COLO829 (cell line): ENCODE data around the gene RALA.
"Not testable (repeated sequence)": the region's sequence is repeated elsewhere in the genome, so short reads cannot be mapped to it uniquely, and the experiment has no call there.

ENCODE experiments used
- DNase-seq: peaks from one replicate; pipeline ENCODE4 v3.0.0; 2012; ENCODE audit warnings: low spot score

Gene RALA

DNA sequence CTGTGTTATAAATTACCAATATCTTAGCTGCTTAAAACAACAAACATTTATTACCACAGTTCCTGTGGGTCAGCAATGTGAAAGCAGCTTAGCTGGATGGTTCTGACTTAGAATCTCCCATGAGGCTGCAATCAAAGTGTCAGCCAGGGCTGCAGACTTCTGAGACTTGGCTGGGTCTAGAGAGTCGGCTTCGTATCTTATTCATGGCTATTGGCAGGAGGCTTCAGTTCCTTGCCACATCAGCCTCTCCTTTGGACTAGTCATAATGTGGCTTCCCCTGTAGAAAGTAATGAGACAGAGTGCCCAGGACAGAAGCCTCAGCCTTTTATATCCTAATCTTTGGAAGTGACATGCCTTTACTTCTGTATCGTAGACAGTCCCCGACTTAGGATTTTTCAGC is 27.3 kb downstream of the RALA start:
- DNase-seq, result no peak

DNA sequence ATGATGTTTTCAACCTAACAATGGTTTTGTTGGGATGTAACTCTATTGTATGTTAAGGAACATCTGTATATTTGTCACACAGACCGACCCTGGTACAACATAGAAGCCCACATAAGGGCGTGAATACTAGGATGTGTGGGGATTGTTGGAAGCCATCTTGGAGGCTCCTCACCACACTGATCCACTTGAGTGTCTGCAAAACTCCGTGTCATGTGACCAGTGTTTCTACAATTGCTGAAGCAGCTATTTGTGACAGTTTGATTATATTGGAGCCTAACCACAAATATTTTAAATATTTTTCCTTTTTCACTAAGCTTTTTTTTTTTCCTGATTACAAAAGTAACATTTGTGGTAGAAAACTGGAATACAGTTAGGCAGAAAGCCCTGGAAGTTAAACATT is 27.9 kb downstream of the RALA start:
- DNase-seq, result no peak

DNA sequence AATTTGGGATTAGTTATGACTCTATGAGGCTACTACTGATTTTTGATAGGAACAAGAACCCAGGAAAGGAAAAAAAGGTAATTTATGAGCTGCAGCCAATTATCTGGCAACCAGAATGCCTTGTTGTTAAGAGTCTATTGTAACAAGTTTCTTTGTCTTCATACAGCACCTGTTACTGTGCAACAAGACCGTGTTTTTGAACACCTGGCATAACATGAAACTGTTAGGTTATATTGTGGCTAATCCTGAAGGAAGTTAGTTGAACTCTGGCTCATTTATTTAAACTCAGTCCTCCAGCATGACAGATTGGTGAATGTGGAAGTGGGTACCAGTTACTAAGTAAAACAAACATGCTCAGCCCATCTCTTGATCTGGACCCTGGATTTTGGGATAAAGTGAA is 33.0 kb downstream of the RALA start:
- no peak for DNase-seq

DNA sequence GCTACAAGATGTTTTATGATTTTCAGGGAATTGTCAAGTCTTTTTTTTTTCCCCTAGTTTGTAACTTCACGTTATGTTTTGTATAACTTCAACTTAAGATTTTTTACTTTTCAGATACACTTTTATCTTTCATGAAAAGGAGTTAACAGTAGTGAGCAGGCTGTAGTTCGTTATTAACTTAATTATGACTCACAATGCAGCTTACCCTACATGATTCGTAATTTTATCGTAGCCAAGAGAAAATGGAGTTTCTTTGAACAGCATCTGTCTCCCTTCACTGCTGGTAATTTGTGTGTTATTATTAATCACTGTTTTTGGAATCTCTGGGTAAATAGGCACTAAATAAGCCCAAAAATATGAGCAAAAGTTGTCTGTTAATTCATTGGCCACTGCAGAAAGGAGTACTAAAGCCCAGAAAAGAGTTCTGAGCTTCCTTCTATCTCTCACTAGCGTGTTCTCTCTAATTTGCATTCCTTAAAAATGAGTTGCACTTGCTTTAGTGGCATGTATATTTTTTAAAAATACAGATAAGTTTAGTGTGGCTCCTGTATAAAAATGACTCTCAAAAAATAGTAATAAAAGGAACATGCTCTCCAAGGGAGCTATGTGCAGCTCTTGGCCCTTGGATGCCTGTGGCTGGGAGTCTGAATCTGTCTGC is 36.1 kb downstream of the RALA start:
- DNase-seq, result no peak

DNA sequence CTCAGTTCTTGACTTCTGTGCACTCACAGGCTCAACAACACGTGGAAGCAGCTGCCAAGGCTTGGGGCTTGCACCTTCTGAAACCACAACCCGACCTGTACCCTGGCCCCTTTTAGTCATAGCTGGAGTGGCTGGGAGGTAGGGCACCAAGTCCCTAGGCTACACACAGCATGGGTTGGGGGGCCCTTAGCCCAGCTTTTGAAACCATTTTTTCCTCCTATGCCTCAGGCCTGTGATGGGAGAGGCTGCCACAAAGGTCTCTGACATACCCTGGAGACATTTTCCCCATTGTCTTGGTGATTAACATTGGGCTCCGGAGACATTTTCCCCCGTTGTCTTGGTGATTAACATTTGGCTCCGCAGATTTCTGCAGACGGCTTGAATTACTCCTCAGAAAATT is 38.6 kb downstream of the RALA start:
- DNase-seq, result no peak

DNA sequence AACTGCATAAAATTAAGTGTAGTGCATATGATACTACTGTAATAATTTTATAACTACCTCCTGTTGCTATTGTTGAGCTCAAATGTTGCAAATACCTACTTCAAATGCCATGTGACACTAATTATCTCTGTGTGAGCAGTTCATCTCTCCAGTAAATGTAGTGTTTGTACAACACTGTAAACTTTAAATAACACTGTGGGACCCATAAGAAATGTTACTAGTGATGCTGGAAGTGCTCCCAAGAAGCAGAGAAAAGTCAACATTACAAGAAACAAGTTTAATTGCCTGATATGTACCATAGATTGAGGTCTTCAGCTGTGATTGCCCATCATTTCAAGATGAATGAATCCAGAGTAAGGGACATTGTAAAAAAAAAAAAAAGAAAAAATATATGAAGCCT is 39.9 kb downstream of the RALA start:
- DNase-seq, result no peak

DNA sequence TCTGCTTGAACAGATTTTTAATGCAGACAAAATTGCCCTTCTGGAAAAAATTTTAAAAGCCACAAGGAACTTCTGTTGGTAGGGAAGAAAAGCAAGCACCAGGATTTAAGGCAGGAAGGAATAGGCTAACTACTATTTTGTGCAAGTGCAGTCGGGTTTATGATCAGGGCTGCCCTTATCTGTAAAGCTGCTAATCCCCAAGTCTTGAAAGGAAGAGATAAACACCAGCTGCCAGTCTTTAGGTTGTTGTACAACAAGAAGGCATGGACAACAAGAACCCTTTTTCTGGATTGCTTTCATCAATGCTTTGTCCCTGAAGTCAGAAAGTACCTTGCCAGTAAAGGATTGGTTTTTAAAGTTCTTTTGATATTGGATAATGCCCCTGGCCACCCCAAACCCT is 40.7 kb downstream of the RALA start:
- DNase-seq, result no peak

DNA sequence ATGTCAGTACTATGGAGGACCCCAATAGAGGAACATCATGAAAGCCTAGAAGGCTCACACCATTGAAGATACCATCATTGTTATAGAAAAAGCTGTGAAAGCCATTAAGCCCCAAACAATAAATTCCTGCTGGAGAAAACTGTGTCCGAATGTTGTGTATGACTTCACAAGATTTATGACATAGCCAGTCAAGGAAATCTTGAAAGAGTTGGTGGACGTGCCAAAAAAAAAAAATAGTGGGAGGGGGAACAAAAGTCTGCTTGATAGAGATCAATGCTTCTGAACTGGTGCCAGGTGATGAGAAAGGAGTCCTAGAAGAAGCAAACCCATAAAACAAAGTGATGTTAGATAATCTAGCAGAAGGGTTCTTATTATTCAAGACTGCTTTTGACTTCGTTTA is 41.2 kb downstream of the RALA start:
- DNase-seq, result no peak

DNA sequence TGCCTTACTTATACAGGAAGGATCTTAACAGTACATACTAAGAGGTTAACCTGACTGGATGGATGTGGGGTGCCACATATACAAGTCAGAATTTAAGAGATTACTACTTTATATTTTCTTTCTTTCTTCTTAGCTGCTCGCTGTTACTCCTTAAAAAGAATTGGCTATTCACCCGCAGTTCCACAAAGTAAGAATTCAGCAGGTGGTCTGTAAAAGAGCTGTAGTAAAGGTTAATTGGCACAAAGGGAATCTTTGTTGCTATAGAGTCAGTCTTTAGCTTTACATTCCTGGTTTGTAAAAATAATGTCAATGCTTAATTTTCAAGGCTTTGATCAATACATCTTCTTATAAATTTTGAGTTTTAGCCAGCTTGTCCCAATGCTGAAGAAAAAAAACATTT is 43.2 kb downstream of the RALA start:
- no peak for DNase-seq

DNA sequence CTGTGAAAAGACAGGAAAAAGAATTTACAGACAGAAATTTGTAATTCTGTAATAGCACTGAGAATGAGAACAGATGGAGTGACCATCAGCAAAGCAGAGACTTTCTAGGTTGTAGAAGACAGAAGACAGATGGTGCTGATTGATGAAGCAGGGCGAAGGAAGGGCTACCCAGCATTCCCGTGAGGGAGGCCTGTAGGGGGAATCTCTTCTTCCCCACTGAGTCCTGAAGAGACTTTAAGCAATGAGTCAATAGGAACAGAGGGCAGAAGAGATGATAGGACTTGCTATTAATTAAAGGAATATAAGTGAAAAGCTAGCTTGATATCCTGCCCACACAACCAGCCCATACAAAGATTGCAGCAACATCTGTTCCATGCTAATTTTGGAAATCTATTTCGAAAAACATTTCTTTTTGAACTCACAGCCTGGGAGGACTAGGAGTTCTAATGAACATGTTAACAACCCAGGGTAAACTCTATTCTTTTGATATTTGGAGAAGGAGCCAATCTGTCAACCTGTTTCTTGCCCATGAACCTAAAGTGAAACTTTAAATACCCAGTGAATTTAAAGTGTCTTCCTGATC is 44.1 kb downstream of the RALA start:
- no peak for DNase-seq

DNA sequence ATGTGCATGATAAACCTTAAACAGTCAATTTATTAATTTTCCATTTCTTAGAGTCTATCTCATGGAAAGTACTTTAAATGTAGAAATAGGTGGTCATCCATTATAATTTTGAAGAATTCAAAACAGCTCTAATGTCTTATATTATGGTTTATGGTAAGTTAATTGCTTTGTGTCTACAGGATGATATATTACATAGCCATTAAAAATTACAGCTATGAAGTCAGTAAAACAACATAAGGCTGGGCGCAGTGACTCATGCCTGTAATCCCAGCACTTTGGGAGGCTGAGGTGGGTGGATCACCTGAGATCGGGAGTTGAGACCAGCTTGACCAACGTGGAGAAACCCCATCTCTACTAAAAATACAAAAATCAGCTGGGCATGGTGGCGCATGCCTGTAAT is 44.9 kb downstream of the RALA start:
- DNase-seq, result not testable (repeated sequence)

DNA sequence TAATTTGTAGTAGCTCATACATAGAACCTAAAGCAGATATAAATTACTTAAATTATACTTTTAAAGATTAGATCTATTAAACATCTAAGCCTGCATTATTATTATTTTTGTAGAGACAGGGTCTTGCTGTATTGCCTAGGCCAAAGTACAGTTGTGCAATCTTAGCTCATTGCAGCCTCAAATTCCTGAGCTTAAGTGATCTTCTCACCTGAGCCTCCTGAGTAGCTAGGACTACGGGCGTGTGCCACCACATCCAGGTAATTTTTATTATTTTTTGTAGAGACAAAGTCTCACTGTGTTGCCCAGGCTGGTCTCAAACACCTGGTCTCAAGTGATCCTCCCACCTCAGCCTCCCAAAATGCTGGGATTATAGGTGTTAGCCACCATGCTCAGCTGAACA is 46.7 kb downstream of the RALA start:
- no peak for DNase-seq

DNA sequence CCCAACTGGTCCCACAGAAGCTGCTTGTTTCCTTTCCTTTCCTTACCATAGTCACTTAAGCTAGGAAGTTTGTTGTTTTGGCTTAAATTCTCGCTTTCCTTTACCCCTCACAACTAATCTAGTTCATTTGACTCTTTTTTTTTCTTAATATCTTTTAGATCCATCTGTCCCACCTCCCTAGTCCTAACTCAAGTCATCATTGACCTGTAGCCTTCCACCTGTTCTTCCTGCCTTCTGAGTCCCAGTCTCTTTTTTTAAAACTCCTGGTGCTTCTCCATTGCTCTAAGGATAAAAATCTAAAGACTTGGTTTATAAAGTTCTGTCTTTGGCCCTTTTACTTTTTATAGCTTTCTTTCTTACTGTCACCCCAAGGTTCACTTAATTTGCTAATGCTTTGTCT is 47.6 kb downstream of the RALA start:
- no peak for DNase-seq

DNA sequence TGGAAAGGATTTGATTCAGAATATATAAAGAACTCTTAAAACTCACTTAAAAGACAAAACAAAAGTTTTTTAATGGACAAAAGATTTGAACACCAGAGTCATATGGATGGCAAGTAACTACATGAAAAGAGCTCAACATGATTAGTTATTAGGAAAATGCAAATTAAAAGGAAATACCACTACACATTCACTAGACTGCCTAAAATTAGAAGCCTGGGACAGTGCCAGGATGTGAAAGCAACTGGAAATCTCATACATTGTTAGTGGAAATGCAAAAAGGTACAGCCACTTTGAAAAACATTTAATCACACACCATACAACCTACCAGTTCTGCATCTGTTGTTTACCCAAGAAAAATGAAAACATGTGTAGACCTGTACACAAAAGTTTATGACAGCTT is 48.8 kb downstream of the RALA start:
- DNase-seq, result no peak

DNA sequence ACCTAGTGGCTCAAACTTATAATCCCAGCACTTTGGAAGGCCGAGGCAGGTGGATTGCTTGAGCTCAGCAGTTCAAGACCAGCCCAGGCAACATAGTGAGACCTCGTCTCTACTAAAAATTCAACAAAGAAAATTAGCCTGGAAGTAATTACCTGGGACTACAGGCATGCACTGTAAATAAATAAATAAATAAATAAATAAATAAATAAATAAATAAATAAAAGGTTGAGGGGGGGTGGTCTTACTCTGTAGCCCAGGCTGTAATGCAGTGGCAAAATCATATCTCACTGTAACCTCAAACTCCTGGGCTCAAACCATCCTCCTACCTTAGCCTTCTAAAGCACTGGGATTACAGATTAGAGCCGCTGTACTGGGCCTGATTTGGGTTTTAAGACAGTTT is 50.5 kb downstream of the RALA start:
- DNase-seq, result no peak

DNA sequence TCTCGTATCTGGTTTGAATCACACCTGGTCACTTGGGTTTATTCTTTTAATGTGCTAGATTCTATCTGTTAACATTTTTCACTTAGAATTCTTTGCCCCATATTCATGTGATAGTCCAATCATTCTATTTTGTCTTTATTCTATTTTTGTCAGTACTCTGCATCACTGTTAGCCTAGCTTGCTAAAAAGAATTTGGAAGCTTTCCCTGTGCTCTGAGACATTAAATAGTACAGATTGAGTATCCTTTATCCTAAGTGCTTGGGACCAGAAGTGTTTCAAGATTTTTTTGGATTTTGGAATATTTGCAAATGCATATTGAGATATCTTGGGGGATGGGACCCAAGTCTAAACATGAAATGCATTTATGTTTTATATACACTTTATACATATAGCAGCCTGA is 51.0 kb downstream of the RALA start:
- no peak for DNase-seq

DNA sequence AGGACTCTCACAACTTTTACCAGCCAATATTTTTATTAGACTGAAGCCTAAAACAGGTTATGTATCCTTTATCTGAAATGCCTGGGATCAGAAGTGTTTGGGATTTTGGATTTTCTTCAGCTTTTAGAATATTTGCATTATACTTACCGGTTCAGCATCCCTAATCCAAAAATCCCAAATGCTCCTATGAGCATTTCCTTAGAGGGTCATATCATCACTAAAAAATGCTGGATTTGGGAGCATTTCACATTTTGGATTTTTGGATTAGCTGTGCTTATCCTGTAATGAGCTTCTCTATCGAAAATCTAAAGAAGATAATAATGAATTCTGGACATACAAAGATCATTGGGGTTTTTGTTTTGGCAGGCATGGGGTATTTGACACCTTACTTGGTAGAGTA is 53.0 kb downstream of the RALA start:
- no peak for DNase-seq

DNA sequence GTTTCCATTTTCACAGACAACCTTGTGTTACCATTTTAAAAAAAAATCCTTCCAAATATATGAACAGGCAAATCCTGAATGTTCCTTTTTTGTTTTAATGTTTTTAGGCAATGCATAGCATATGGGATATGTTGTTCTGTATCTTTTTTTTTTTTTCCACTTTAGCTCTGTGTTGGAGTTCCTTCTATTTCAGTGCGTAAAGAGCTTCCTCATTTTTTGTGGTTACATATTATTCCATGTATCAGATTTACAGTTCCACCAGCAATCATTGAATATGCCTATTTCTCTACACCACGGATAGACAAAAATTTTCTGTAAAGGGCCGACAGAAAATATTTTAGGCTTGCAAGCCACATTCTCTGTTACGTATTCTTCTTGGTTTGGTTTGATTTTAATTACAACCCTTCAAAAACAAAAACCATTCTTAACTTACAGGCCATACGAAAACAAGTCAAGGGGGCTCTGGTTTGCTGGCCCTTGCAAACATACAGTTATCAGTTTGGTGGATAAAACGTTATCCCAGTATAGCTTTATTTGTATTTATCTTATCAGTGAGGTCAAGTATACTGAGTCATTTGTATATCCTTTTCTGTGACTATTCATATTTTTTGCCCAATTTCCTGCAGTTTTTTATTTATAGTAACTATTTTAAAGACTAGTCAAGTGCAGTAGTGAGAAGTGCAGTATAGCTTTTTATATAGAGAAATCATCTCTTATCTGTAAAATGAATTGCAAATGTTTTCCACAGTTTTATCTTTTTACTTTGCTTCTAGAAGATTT is 55.7 kb downstream of the RALA start:
- no peak for DNase-seq

DNA sequence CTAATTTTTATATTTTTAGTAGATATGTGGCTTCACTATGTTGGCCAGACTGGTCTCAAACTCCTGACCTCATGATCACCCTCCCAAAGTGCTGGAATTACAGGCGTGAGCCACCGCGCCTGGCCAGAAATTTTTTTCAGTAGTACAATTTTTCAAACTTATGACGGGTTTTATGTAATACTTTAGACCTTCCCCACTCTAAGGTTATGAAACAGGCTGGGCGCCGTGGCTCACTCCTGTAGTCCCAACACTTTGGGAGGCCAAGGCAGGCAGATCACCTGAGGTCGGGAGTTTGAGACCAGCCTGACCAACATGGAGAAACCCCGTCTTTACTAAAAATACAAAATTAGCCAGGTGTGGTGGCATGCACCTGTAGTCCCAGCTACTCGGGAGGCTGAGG is 56.5 kb downstream of the RALA start:
- not testable (repeated sequence) for DNase-seq

DNA sequence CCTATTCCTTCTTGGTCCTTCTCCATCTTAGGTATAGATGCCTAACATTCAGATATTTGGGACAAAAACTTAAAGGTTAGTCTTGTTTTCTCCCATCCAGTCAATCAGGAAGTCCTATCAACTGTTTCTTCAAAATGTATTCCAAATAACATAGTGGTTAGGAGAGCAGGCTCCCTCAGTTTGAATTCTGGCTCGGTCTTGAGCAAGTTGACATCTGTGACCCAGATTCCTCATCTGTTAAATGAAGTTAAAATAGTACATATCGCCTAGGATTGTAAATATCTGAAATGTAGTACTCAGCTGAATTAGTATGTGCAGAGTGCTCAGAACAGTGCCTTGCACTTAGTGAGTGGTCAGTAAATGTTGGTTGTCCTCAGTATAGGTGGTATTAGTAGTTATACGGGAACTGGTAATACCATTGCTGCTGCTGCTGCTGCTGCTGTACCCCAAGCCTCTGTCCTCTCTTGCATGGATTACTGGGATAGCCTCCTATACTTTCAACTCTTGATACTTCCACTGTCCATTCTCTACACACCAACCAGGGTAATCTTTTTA is 58.6 kb downstream of the RALA start:
- no peak for DNase-seq

DNA sequence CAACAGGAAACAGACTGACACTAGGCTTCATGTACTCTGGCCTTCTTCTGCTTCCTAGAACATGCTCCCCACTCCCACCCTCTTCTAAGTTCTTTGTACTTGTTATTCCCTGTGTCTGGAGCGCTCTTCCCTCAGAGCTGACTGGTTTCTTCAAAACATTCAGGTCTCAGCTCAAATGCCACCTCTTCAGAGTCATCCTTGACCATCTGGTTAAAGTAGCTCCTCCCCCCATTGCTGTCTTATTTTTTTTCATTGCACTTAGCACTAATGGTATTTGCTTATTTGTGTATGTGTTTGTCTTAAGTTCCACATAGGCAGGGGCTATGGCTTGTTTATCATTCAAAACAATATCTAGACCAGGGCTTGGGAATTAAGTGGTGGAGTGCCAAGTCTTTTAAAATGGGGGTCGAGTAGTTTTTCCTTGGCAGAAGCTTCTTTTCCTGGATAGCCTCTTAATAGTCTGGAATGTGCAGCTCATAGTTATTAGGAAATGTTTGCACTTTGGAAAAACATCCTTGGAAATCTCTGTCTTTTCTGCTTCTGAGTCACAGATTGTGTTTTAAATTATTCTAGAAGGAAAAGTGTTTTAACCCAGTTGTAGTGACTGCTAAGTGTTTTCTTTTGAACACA is 60.0 kb downstream of the RALA start:
- DNase-seq, result peak; percentile 16

DNA sequence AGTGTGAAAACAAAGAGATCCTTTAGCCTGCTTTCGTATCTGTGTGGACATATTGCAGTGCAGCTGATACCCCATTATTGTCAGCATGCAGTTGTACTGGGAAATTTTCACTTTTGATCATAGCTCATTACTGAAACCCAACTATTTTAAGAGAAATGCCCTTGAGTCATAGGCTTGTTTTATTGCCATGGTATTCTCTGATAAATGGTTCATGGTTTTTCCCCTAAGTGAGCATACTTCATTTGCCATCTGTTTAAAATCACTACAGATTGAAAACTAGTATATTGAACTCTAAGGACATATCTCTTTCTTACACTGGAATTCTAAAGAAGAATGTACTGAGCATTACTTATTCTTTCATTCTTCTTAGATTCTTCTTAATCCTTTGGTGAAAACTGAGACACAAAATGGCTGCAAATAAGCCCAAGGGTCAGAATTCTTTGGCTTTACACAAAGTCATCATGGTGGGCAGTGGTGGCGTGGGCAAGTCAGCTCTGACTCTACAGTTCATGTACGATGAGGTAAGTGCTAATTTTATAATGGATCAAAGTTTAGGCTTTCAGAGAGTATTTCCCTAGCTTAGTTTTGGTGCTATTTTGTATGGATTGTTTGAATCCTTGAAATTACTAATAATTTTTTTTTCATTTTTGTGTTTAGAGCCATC is 63.0 kb downstream of the RALA start:
- no peak for DNase-seq
